GM19395 (cell line): ENCODE measurements around the gene KPNA6.
"Not testable (repeated sequence)": the region's sequence is repeated elsewhere in the genome, so short reads cannot be mapped to it uniquely, and the experiment has no call there.

Source experiments
- ATAC-seq: cut with Tn5 transposase; IDR thresholded peaks from one replicate; pipeline ENCODE4 v1.9.1; 2021; ENCODE audit warnings: mild to moderate bottlenecking, moderate library complexity; ENCODE audit not compliant: unreplicated experiment

Gene KPNA6

DNA sequence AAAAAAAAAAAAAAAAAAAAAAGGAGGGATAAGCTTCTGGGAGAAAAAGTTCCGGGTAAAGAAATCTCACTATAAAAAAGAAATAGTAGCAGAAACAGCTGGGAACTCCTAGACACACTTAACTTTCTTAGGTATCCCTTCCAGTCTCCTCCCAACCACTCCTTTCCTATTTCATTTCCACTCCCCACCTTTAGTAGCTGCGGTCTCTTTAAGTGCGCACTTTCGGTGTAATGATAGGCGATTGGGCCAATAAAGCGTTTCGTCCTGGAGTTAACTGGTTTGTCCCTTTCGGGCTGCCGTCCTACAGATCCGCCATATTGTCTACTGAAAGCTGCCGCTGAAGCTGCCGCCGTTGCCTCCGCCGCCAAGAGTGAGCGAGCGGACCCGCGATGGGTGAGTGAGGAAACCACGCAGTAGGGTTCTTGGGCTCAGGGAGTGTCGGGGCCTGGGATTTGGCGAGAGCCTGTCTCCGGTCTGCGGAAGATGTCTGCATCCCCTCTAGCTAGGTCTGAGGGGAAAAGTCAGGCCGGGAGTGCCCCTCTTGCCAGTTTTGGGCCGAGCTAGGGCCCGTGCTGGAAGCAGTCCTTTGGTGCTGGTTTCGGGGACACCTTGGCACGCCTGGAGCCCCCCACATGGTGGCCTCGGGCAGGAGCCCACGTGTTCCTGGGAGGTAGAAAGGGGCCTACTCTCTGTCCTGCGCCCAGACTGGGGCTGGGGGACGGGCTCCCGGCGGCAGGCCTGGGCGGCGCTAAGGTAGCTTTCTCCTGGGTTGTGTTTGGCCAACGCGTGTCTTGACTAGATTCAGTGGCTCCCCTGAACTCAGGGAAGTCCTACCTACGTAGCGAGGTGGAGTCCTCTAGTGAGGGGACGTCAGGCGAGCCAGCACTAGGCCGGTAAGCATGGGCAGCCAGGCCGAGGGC, at the start of gene KPNA6:
Gene KPNA6, plus strand, starts transcription at position 315 of the 920 bp plus-strand sequence. Its CDS starts 75 bp downstream, at position 390.
- ATAC-seq: peak; percentile 70

DNA sequence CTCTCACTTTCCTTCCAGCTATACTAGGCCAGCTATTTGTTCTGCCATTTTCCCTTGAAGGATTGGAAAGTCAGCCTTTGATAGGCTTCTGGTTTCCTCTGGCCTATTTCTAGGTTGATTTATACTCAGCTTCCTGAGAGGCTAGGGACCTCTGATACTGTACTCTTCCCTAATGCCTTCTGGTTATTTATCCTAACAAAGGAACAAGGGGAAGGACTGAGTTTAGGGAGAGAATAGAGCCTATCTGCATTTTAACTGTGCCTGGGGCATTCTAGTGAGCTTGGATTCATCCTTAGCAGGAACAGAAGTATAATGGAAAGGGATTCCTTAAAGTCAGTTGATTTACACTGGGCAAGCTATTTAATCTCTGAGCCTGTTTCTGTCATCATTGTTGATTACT, 46.9 kb upstream of the KPNA6 start:
- no peak for ATAC-seq

DNA sequence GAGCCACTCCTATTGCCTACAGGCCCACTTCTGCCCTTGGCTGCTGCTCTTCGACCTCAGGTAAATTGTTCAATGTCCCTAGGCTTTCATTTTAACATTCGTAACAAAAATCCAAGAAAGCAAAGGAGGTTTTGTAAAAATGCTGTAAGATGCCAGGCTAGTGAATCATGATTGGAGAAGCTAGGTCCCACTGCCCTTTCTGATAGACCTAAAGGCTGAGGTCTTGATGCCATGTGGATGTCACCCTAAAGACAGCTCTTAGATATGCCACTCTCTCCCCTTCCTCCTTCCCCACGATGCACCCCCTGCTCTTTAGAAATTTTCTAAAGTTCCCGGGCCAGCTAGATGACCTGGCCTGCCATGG, 45.0 kb upstream of the KPNA6 start:
- ATAC-seq: no peak

DNA sequence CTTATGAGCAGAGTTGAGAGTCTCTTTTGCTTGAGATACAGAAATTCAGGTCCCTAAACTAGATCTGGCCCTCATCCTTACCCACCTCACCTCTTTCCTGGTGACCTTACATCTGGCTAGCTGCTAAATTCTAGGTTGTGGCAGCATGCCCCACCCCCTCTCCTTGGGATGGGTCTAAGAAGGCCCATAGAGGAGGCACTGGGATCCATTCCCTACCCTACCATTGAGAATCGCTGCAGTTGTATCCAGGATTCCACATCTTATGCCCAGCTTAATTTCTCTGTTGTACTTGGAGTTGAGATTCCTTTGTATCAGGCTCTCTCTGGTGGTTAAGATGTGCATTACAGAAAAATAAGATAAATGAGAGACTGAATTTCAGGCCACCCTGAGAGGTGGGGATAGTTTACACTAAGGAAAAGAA, 44.6 kb upstream of the KPNA6 start:
- no peak for ATAC-seq

DNA sequence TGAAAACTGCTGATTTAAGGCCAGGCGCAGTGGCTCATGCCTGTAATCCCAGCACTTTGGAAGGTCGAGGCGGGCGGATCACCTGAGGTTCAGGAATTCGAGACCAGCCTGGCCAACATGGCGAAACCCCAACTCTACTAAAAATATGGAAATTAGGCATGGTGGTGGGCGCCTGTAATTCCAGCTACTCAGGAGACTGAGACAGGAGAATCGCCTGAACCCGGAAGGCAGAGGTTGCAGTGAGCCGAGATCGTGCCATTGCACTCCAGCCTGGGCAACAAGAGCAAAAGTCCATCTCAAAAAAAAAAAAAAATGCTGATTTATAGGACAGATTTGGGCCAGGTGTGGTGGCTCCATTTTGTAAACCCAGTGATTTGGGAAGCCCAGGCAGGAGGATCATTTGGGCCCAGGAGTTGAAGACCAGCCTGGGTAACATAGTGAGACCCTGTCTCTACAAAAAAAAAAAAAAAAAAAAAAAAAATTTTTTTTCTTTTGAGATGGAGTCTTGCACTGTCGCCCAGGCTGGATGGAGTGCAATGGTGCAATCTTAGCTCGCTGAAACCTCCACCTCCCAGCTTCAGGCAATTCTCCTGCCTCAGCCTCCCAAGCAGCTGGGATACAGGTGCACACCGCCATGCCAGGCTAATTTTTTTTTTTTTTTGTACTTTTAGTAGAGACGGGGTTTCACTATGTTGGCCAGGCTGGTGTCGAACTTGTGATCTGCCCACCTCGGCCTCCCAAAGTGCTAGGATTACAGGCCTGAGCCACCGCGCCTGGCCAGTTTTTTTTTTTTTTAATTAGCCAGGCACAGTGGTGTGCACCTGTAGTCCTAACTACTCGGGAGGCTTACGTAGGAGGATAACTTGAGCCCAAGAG, 42.0 kb upstream of the KPNA6 start:
- ATAC-seq: not testable (repeated sequence)

DNA sequence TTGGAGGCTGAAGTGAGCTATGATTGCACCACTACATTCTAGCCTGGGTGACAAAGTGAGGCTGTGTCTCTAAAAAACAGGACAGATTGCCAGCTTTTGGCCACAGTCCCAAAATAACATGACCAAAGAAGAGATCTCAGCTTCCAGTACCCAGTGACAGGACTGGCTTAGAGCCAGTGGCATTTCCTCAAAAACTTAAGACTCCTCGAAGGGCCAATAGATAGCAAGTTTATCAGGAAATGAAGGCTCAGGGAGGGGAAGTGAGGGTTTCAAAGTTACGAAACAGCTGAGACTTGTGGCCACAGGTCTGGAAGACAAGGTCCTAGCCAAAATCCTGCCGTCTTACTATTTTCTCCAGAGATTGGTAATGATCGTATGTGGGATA, 41.4 kb upstream of the KPNA6 start:
- no peak for ATAC-seq

DNA sequence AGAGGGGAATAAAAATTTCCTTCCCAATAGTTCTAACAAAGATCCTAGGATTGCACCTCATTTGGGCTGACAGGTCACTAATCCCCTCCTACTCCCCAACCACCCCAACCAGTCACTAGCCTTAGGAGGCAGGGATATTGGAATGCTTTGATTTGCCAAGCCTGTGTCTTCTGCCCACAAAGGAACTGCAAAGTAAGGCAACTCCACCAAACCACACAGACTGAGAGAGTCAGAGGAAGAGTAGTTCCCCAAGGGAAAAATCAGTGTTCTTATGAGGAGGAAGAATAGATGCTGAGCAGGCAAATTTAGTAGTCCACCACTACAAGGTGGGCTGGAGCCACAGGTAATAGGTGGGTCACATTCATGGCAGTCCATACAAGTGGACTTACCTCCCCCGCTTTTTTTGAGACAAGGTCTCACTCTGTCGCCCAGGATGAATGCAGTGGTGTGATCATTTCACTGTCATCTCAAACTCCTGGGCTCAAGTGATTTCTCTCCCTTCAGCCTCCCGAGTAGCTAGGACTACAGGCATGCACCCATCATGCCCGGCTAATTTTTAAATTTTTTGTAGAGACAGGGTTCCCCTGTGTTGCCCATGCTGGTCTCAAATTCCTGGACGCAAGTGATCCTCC, 38.8 kb upstream of the KPNA6 start:
- ATAC-seq: no peak

DNA sequence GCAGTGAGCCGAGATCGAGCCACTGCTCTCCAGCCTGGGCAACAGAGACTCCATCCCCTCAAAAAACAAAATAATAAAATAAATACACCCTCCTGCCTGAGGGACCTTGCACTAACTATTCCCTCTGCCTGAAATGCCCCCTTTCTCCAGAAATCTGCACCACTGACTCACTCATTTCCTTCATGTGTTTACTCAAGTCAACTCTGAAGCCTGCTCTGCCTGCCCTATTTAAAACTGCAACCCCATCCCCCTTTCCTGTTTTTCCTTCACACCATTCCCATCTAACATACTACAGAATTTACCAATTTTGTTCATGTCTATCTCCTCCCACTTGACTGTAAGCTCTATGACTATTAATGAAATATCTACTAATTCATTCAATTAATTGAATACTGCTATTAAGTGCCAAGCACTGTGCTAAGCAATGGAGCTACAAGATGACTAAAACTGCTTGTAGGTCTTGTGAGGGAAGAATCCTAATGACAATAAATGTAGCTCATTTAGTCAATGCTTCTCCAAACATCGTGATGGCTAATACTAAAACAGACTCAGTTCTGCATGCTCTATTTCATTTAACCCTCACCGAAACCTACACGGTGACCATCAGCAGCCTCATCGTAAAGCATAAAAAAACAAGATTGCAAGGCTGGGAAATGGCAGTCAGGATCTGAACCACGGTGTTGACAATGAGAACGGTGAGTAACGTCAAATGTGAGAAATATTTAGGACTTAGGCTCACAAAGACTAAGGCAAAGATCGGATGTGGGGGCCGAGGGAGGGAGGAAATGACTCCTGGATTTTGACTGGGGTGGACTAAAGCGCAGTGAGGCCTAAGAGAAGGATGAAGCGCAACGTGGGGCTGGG, 35.9 kb upstream of the KPNA6 start:
- no peak for ATAC-seq

DNA sequence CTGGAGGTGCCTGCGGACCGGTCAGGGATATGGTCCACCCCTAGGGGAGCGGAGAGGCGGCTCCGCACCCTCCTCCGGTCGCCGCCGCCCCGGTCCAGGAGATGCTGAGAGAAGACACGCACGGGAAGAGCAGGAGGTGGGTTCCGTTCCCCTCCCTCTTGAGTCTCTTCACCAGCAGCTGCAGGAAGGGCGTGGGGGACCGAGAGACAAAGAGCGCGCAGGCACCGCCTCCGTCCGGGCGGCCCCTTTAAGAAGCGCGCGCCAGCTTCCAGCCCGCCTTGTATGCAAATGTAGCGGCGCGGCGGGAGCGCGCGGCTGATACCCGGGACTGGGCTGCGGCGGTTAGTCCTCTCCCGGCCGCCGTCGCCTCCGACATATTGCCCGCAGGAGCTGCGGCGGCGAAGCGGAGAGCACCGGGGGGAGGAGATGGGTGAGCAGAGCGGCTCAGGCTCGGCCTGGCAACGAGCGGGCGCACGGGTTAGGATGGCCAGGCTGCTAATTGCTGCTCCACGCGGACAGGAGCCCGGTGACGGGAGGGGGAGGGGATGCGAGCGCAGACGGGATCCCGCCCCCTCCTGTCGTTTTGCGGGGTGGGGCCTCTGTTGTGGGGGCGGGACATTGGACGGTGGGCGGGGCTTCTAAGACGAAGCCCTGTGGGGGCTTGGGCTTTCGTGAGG, 35.1 kb upstream of the KPNA6 start, which contains the start of gene TMEM39B:
Gene TMEM39B, plus strand, starts transcription at position 318 of the 677 bp plus-strand sequence. Its CDS starts 109 bp downstream, at position 427.
- peak; percentile 82 for ATAC-seq

DNA sequence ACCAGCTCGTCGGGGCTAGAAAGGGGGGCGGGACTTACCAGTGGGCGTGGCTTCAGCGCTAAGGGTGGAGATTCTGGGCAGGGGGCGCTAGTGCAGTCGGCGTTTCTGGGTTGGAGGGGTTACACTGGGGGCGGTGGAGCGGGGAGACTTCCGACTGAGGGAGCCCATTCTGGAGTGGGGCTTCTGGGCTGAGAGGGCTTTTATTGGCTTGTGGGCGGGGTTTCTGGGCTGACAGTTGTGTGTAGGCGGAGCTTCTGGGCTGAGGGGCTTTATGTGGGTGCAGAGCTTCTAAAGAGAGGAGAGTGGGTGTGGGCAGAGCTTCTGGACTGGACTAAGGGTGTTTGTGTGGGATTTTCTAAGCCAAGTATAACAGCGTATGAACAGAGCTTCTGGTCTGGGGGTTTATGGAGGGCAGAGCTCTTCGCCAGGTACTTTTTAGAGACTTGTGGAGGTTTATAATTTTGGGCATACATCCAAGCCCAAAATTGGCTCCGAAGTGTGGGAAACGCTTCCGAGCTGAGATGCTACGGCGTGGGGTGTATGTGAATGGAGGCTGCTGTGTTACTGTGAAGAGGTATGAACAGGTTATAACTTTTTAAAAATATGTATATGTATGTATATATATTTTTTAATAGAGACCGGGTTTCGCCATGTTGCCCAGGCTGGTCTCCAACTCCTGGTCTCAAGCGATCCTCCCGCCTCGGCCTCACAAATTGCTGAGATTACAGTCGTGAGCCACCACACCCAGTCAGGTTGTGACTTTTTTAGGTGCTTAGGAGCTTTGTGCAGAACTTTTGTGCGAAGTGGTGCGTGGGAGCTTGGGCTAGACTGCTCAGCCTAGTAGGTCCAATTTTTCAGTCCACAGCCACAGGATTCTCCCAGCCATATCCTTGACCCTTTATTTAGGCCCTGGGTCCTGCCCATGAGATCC, 34.3 kb upstream of the KPNA6 start:
- peak; percentile 38 for ATAC-seq

DNA sequence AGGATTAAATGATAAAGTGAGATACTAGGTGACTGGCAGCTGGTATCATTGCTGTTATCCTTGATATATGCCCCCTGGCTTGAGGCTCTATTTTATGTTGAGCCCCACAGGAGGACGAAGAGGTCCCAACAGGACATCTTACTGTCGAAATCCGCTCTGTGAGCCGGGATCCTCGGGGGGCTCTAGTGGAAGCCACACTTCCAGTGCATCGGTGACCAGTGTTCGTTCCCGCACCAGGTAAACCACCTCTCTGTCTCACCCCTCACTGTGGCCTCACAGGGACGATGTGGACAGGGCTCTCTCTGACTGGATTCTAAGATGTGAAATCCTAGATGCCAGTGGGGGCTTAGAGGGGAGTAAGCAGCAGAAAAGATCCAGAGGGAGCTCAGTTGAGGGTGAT, 33.0 kb upstream of the KPNA6 start:
- no peak for ATAC-seq

DNA sequence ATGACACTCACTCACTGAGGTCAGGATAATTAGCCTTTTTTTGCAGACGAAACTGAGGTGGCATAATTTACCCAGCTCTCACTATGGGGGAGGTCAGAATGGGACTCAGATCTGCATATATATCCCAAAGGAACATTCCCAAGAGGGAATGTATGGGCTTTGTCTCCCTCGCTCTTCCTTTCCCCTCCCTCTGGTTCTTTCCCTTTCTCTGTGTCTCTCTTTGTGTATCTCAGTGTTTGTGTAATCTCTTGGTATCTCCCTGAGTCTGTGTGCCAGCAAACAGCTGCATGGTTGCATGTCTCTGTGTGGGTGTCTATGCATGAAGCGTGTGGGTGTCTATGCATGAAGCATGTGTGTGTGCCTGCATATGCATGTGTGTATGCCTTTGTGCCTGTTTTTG, 30.4 kb upstream of the KPNA6 start:
- ATAC-seq: no peak

DNA sequence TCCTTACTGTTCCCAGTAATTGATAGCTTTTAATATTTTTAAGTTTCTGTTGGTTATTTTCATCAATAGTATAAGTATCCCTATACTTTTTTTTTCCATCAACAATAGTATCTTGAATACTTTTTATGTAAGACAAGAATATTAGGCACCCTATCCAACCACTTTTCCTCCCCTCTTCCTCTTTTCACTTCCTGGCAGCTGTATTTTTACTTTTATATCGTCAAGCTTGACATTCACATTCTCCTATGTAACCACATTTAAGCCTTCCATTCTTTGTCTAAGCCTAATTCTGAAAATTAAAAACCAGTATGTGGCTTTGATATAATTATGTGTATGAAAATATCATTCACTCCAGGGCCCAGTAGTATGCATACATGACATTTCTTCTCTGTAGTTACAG, 25.8 kb upstream of the KPNA6 start:
- ATAC-seq: no peak

DNA sequence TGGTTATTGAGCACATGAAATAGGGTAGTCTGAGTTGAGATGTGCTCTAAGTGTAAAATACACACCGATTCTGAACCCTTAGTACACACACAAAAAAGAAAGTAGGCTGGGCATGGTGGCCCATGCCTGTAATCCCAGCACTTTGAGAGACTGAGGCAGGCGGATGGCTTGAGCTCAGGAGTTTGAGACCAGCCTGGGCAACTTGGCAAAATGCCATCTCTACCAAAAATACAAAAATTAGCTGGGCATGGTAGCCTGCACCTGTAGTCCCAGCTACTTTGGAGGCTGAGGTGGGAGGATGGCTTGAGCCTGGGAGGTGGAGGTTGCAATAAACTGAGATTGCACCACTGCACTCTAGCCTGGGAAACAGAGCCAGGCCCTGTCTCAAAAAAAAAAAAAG, 21.5 kb upstream of the KPNA6 start:
- ATAC-seq: not testable (repeated sequence)

DNA sequence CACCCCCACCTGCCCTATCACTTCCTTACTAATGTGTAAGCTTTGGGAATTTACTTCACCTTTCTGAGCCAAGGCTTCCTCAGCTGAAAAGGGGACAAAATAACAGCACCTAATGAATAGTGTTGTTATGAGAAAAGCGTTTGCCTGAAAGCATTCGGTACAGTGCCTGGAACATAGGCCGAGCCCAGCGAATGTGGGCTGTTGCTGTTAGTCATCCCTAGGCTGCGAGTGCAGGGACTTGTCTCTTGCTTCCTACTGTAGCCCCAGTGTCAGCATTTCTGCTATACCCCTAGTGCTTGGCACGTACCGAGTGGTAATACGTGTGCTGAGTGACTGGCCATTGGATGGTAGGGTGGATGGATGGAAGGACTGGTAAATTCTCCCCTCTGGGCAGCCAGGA, 16.7 kb upstream of the KPNA6 start:
- no peak for ATAC-seq

DNA sequence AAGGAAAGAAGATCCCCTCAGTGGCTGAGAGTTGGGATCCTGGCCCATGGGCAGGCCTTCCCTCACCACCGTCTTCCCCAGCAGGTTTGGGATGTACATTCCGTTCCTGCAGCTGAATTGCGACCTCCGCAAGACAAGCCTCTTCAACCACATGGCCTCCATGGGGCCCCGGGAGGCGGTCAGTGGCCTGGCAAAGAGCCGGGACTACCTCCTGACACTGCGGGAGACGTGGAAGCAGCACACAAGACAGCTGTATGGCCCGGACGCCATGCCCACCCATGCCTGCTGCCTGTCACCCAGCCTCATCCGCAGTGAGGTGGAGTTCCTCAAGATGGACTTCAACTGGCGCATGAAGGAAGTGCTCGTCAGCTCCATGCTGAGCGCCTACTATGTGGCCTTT, 16.3 kb upstream of the KPNA6 start:
- ATAC-seq: no peak

DNA sequence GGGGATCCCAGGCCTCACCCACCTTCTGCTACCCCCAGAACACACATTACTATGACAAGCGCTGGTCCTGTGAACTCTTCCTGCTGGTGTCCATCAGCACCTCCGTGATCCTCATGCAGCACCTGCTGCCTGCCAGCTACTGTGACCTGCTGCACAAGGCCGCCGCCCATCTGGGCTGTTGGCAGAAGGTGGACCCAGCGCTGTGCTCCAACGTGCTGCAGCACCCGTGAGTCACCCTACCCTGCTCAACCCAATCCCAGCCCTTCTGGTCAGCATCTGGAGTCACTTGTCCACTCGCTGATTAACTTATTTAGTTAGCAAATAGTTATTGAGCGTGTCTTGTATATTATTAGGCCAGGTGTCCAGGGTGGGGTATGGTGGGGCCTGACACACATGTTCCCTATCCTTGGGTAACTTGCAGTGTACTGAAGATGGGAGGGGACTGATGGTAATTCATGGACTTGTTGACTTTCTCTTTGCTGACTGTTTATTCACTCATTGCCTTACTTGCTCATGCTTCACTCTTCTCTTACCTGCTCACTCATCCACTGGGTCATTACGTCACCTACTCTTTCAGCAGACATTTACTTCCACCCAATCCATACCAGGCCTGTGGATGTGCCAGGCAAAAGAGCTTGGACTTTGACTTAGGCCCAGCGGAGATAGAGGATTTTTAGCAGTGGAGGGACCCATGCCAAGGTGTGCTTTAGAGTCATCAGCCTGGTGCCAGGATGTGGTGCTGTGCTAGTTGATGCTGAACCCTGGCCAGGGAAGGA, 12.9 kb upstream of the KPNA6 start:
- no peak for ATAC-seq

DNA sequence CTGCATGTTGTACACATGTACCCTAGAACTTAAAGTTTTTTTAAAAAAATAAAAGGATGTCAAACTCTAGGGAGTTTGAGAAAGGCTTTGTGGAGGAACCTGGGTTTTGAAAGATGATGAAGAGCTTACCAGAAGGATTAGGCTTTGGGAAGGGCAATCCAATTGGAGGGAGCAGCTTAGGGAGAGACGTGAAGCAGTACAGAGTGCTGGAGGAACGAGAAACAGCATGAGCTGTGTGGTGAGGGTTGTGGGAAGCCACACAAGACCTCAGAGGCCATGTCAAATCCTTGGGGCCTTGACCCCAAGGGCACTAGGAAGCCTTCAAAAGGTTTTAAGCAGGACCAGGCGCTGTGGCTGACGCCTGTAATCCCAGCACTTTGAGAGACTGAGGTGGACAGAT, 8.4 kb upstream of the KPNA6 start:
- ATAC-seq: no peak
